UCSD-AML1 (cell line): ENCODE results near the gene PPP3CA.
"Not testable (repeated sequence)": the region's sequence is repeated elsewhere in the genome, so short reads cannot be mapped to it uniquely, and the experiment has no call there.

Experiments
- DNase-seq: peaks from one replicate; lab custom pipeline; 2025; ENCODE audit not compliant: unreplicated experiment; lab: John Stamatoyannopoulos, UW

PPP3CA gene

GRCh38 chr4:101258883-101259282 is 88.4 kb downstream of the PPP3CA start:
- peak; percentile 9 for DNase-seq

- no peak for DNase-seq
These were observed 91.1 kb downstream of the PPP3CA start for GRCh38 chr4:101256222-101256621.

- no peak for DNase-seq
These were observed 92.5 kb downstream of the PPP3CA start for GRCh38 chr4:101254776-101255175.

GRCh38 chr4:101253121-101253520 is 94.2 kb downstream of the PPP3CA start:
- no peak for DNase-seq

- DNase-seq, result no peak
These were observed 94.6 kb downstream of the PPP3CA start for GRCh38 chr4:101252721-101253120.

- no peak for DNase-seq
These were observed 96.1 kb downstream of the PPP3CA start for GRCh38 chr4:101251261-101251660.

- DNase-seq, result no peak
These were observed 103.0 kb downstream of the PPP3CA start for GRCh38 chr4:101244349-101244748.

GRCh38 chr4:101242441-101242840 is 104.9 kb downstream of the PPP3CA start:
- no peak for DNase-seq

GRCh38 chr4:101240099-101240498 is 107.2 kb downstream of the PPP3CA start:
- DNase-seq, result no peak

- DNase-seq, result no peak
These were observed 107.7 kb downstream of the PPP3CA start for GRCh38 chr4:101239665-101240064.

GRCh38 chr4:101238706-101239105 is 108.6 kb downstream of the PPP3CA start:
- DNase-seq, result no peak

- no peak for DNase-seq
These were observed 109.6 kb downstream of the PPP3CA start for GRCh38 chr4:101237773-101238172.

- DNase-seq, result no peak
These were observed 111.2 kb downstream of the PPP3CA start for GRCh38 chr4:101236097-101236496.

- DNase-seq, result not testable (repeated sequence)
These were observed 113.2 kb downstream of the PPP3CA start for GRCh38 chr4:101234141-101234540.

- DNase-seq, result peak; percentile 10
These were observed 115.1 kb downstream of the PPP3CA start for GRCh38 chr4:101232074-101232776.

GRCh38 chr4:101230801-101231426 is 116.4 kb downstream of the PPP3CA start:
- DNase-seq, result no peak

GRCh38 chr4:101229116-101229515 is 118.2 kb downstream of the PPP3CA start:
- no peak for DNase-seq

GRCh38 chr4:101227715-101228114 is 119.6 kb downstream of the PPP3CA start:
- DNase-seq, result no peak

- no peak for DNase-seq
These were observed 122.7 kb downstream of the PPP3CA start for GRCh38 chr4:101224358-101225218.

- no peak for DNase-seq
These were observed 125.0 kb downstream of the PPP3CA start for GRCh38 chr4:101222156-101222845.

- DNase-seq, result no peak
These were observed 126.0 kb downstream of the PPP3CA start for GRCh38 chr4:101221294-101221693.
